Measurements from ENCODE around the gene MED6.

Gene MED6

GRCh38 chr14:70600382-70601157 lies at the start of gene MED6:
TSS of gene MED6 (minus strand) at chr14:70600655. CDS start at chr14:70600637, 18 bp downstream.
- DNase-seq (ENCODE audit: low read depth, low spot score), result peak; percentile 87

- no peak for DNase-seq (ENCODE audit: low read depth, low spot score)
These were observed 49.3 kb upstream of the MED6 start for GRCh38 chr14:70649803-70650202.

- DNase-seq (ENCODE audit: low read depth, low spot score), result no peak
These were observed 47.9 kb upstream of the MED6 start for GRCh38 chr14:70648346-70648745.

- no peak for DNase-seq (ENCODE audit: low read depth, low spot score)
These were observed 46.2 kb upstream of the MED6 start for GRCh38 chr14:70646705-70647104.

GRCh38 chr14:70645892-70646291 lies 45.4 kb upstream of the MED6 start:
- DNase-seq (ENCODE audit: low read depth, low spot score), result no peak

- no peak for DNase-seq (ENCODE audit: low read depth, low spot score)
These were observed 43.5 kb upstream of the MED6 start for GRCh38 chr14:70643967-70644366.

- peak; percentile 47 for DNase-seq (ENCODE audit: low read depth, low spot score)
These were observed 42.1 kb upstream of the MED6 start for GRCh38 chr14:70642303-70643235.

GRCh38 chr14:70641548-70642302 lies 41.3 kb upstream of the MED6 start, which contains the start of gene TTC9:
TSS of gene TTC9 (plus strand) at chr14:70641916. CDS start at chr14:70642130, 214 bp downstream.
- DNase-seq (ENCODE audit: low read depth, low spot score), result no peak

- peak; percentile 42 for DNase-seq (ENCODE audit: low read depth, low spot score)
These were observed 40.6 kb upstream of the MED6 start for GRCh38 chr14:70640938-70641547.

GRCh38 chr14:70638416-70638815 lies 38.0 kb upstream of the MED6 start:
- DNase-seq (ENCODE audit: low read depth, low spot score), result no peak

GRCh38 chr14:70635971-70636595 lies 35.6 kb upstream of the MED6 start:
- DNase-seq (ENCODE audit: low read depth, low spot score), result no peak

GRCh38 chr14:70631948-70632347 lies 31.5 kb upstream of the MED6 start:
- no peak for DNase-seq (ENCODE audit: low read depth, low spot score)

- DNase-seq (ENCODE audit: low read depth, low spot score), result no peak
These were observed 24.5 kb upstream of the MED6 start for GRCh38 chr14:70624972-70625371.

- DNase-seq (ENCODE audit: low read depth, low spot score), result peak; percentile 80
These were observed 21.8 kb upstream of the MED6 start for GRCh38 chr14:70622111-70622712.

GRCh38 chr14:70619708-70620107 lies 19.3 kb upstream of the MED6 start:
- no peak for DNase-seq (ENCODE audit: low read depth, low spot score)

- DNase-seq (ENCODE audit: low read depth, low spot score), result no peak
These were observed 17.9 kb upstream of the MED6 start for GRCh38 chr14:70618314-70618713.

- no peak for DNase-seq (ENCODE audit: low read depth, low spot score)
These were observed 16.2 kb upstream of the MED6 start for GRCh38 chr14:70616646-70617045.

- DNase-seq (ENCODE audit: low read depth, low spot score), result no peak
These were observed 10.8 kb upstream of the MED6 start for GRCh38 chr14:70611216-70611615.

- no peak for DNase-seq (ENCODE audit: low read depth, low spot score)
These were observed 1.8 kb upstream of the MED6 start for GRCh38 chr14:70602254-70602653.

- no peak for DNase-seq (ENCODE audit: low read depth, low spot score)
These were observed 707 bp upstream of the MED6 start for GRCh38 chr14:70601162-70601561.

Data from ELF-1 (cell line).